ENCODE measurements around the gene KRTAP5-3. TPM values are rescaled to one million over a fixed set of nuclear protein-coding genes. Genes with fewer than 3 reads are reported as not detected.
A peak's percentile ranks its signal among the peaks of the same experiment; 100 is the strongest.

KRTAP5-3 gene
- total and polyA plus RNA-seq, 3 experiments from 2014 or later, result not detected

- peak within 1 kb of the TSS; percentile 76 for H3K27ac ChIP-seq (ENCODE audit: low read depth, low read length)
- no peaks in the 10 kb centered on the region for H3K27me3 Mint-ChIP-seq
- peaks cover 35% of the 10 kb centered on the region for H3K4me1 ChIP-seq (ENCODE audit: insufficient read depth, low read length)
- peak within 1 kb of the TSS; percentile 78 to 94 (median 84) for H3K4me3 Mint-ChIP-seq
- H3K36me3 ChIP-seq (ENCODE audit: insufficient read depth, low read length), result no peaks in the 10 kb centered on the region
- peak within 1 kb of the TSS; percentile 64 for H3K4me3 ChIP-seq (ENCODE audit: low read length)
- no peaks in the 10 kb centered on the region for H3K9me3 Mint-ChIP-seq
- no peaks in the 10 kb centered on the region for H3K9me3 ChIP-seq (ENCODE audit: low read length)
- H3K4me1 Mint-ChIP-seq, result peaks cover 19 to 45% (median 22%) of the 10 kb centered on the region in 3 donors
- H3K36me3 Mint-ChIP-seq, result peaks cover 0 to 3% (median 0%) of the 10 kb centered on the region in 3 donors
- peak; percentile 93 to 98 (median 96) for DNase-seq
- H3K27ac Mint-ChIP-seq, result peak within 1 kb of the TSS; percentile 87 to 99 (median 94)
- ChIA-PET POLR2A (interaction anchor here (0.6 to 1.3 kb wide), 4 partner anchors 13 to 662 kb away, joined by 3 to 7 read pairs (median 4); partner anchors contain the start of genes CHID1 and KRTAP5-1), CTCF (interaction anchor here (0.9 to 13.9 kb wide), 5 partner anchors 9 to 369 kb away, joined by 3 to 152 read pairs (median 15); no protein-coding TSS in a partner anchor)
- peaks cover 4% of the 10 kb centered on the region for H3K27me3 ChIP-seq (ENCODE audit: insufficient read depth, low read length, poor library complexity, severe bottlenecking)
Measured at GRCh38 chr11:1572197-1573076, 35.8 kb downstream of the KRTAP5-3 start, which contains the start of gene DUSP8. DUSP8 (minus strand) TSS chr11:1572271; CDS start chr11:1565826, 6,445 bp downstream.

GRCh38 chr11:1571760-1572196 lies 36.5 kb downstream of the KRTAP5-3 start:
- DNase-seq, result no peak
- peaks cover 19 to 45% (median 24%) of the 10 kb centered on the region in 3 donors for H3K4me1 Mint-ChIP-seq
- POLR2A ChIA-PET, result interaction anchor here (0.7 kb wide), 1 partner anchor 661 kb away, joined by 3 read pairs; the partner anchor contains the start of gene CHID1
- H3K4me3 ChIP-seq (ENCODE audit: low read length), result no peak overlapping the region
- no peaks in the 10 kb centered on the region for H3K9me3 Mint-ChIP-seq
- H3K4me1 ChIP-seq (ENCODE audit: insufficient read depth, low read length), result peaks cover 35% of the 10 kb centered on the region
- no peaks in the 10 kb centered on the region for H3K9me3 ChIP-seq (ENCODE audit: low read length)
- no peak overlapping the region for H3K4me3 Mint-ChIP-seq
- H3K36me3 ChIP-seq (ENCODE audit: insufficient read depth, low read length), result no peaks in the 10 kb centered on the region
- peaks cover 4% of the 10 kb centered on the region for H3K27me3 ChIP-seq (ENCODE audit: insufficient read depth, low read length, poor library complexity, severe bottlenecking)
- CTCF ChIA-PET, result interaction anchor here (1.3 to 13.9 kb wide), 2 partner anchors 25 to 122 kb away, joined by 5 to 152 read pairs; no protein-coding TSS in a partner anchor
- H3K27ac Mint-ChIP-seq, result no peak overlapping the region
- H3K27ac ChIP-seq (ENCODE audit: low read depth, low read length), result peak overlapping the region; percentile 16
- H3K36me3 Mint-ChIP-seq, result peaks cover 0 to 3% (median 0%) of the 10 kb centered on the region in 3 donors
- no peaks in the 10 kb centered on the region for H3K27me3 Mint-ChIP-seq

- Mint-ChIP-seq H3K9me3 (no peaks in the 10 kb centered on the region), H3K36me3 (peaks cover 0 to 4% (median 0%) of the 10 kb centered on the region in 3 donors), H3K4me3 (peak overlapping the region; percentile 64 to 93 (median 73)), H3K27me3 (no peaks in the 10 kb centered on the region), H3K4me1 (peaks cover 19 to 45% (median 24%) of the 10 kb centered on the region in 3 donors), H3K27ac (peak overlapping the region; percentile 60 to 91 (median 80))
- CTCF ChIA-PET, result interaction anchor here (1.3 to 13.9 kb wide), 2 partner anchors 24 to 123 kb away, joined by 5 to 152 read pairs; no protein-coding TSS in a partner anchor
- Histone ChIP-seq H3K4me1 (ENCODE audit: insufficient read depth, low read length) (peaks cover 35% of the 10 kb centered on the region), H3K9me3 (ENCODE audit: low read length) (no peaks in the 10 kb centered on the region), H3K4me3 (ENCODE audit: low read length) (peak overlapping the region; percentile 64), H3K27ac (ENCODE audit: low read depth, low read length) (peak overlapping the region; percentile 16), H3K27me3 (ENCODE audit: insufficient read depth, low read length, poor library complexity, severe bottlenecking) (peaks cover 4% of the 10 kb centered on the region), H3K36me3 (ENCODE audit: insufficient read depth, low read length) (no peaks in the 10 kb centered on the region)
- peak in 2 of 5 donors; percentile 52 to 71 for DNase-seq
- POLR2A ChIA-PET, result no interaction called here
Measured at GRCh38 chr11:1570896-1571759, 37.1 kb downstream of the KRTAP5-3 start.

- Histone ChIP-seq H3K36me3 (ENCODE audit: insufficient read depth, low read length) (no peaks in the 10 kb centered on the region), H3K4me1 (ENCODE audit: insufficient read depth, low read length) (peaks cover 35% of the 10 kb centered on the region), H3K4me3 (ENCODE audit: low read length) (peak overlapping the region; percentile 22), H3K27me3 (ENCODE audit: insufficient read depth, low read length, poor library complexity, severe bottlenecking) (peaks cover 4% of the 10 kb centered on the region), H3K27ac (ENCODE audit: low read depth, low read length) (no peak overlapping the region), H3K9me3 (ENCODE audit: low read length) (no peaks in the 10 kb centered on the region)
- Mint-ChIP-seq H3K27me3 (no peaks in the 10 kb centered on the region), H3K36me3 (peaks cover 0 to 4% (median 0%) of the 10 kb centered on the region in 3 donors), H3K9me3 (no peaks in the 10 kb centered on the region), H3K27ac (peak overlapping the region; percentile 50 to 91 (median 80)), H3K4me3 (peak overlapping the region; percentile 64 to 93 (median 73)), H3K4me1 (peaks cover 19 to 45% (median 24%) of the 10 kb centered on the region in 3 donors)
- CTCF ChIA-PET, result interaction anchor here (1.3 to 13.9 kb wide), 2 partner anchors 24 to 124 kb away, joined by 5 to 152 read pairs; no protein-coding TSS in a partner anchor
- POLR2A ChIA-PET, result no interaction called here
- no peak for DNase-seq
Measured at GRCh38 chr11:1570531-1570895, 37.8 kb downstream of the KRTAP5-3 start.

GRCh38 chr11:1570001-1570453 lies 38.2 kb downstream of the KRTAP5-3 start:
- Histone ChIP-seq H3K27me3 (ENCODE audit: insufficient read depth, low read length, poor library complexity, severe bottlenecking) (peaks cover 3% of the 10 kb centered on the region), H3K36me3 (ENCODE audit: insufficient read depth, low read length) (no peaks in the 10 kb centered on the region), H3K4me3 (ENCODE audit: low read length) (no peak overlapping the region), H3K27ac (ENCODE audit: low read depth, low read length) (no peak overlapping the region), H3K9me3 (ENCODE audit: low read length) (no peaks in the 10 kb centered on the region), H3K4me1 (ENCODE audit: insufficient read depth, low read length) (peaks cover 35% of the 10 kb centered on the region)
- no peak for DNase-seq
- ChIA-PET POLR2A (no interaction called here), CTCF (interaction anchor here (13.9 kb wide), 1 partner anchor 23 kb away, joined by 152 read pairs; no protein-coding TSS in a partner anchor)
- Mint-ChIP-seq H3K27me3 (no peaks in the 10 kb centered on the region), H3K27ac (peak overlapping the region; percentile 26 to 97 (median 79)), H3K4me1 (peaks cover 19 to 44% (median 23%) of the 10 kb centered on the region in 3 donors), H3K36me3 (peaks cover 0 to 7% (median 0%) of the 10 kb centered on the region in 3 donors), H3K9me3 (peaks cover 0 to 1% (median 0%) of the 10 kb centered on the region in 5 donors), H3K4me3 (peak overlapping the region; percentile 64 to 93 (median 73))

- Mint-ChIP-seq H3K36me3 (peaks cover 0 to 8% (median 0%) of the 10 kb centered on the region in 3 donors), H3K27ac (peak overlapping the region; percentile 58 to 98 (median 88)), H3K27me3 (no peaks in the 10 kb centered on the region), H3K9me3 (peaks cover 0 to 2% (median 0%) of the 10 kb centered on the region in 5 donors), H3K4me1 (peaks cover 19 to 41% (median 21%) of the 10 kb centered on the region in 3 donors), H3K4me3 (peak overlapping the region; percentile 46 to 87 (median 63))
- CTCF ChIA-PET, result interaction anchor here (13.9 kb wide), 1 partner anchor 23 kb away, joined by 152 read pairs; no protein-coding TSS in a partner anchor
- Histone ChIP-seq H3K27me3 (ENCODE audit: insufficient read depth, low read length, poor library complexity, severe bottlenecking) (no peaks in the 10 kb centered on the region), H3K4me1 (ENCODE audit: insufficient read depth, low read length) (peaks cover 35% of the 10 kb centered on the region), H3K36me3 (ENCODE audit: insufficient read depth, low read length) (no peaks in the 10 kb centered on the region), H3K4me3 (ENCODE audit: low read length) (no peak overlapping the region), H3K27ac (ENCODE audit: low read depth, low read length) (no peak overlapping the region), H3K9me3 (ENCODE audit: low read length) (no peaks in the 10 kb centered on the region)
- DNase-seq, result peak in 1 of 5 donors; percentile 10
- POLR2A ChIA-PET, result no interaction called here
Measured at GRCh38 chr11:1569251-1569780, 38.9 kb downstream of the KRTAP5-3 start.

GRCh38 chr11:1568441-1568911 lies 39.8 kb downstream of the KRTAP5-3 start:
- peaks cover 28% of the 10 kb centered on the region for H3K4me1 ChIP-seq (ENCODE audit: insufficient read depth, low read length)
- DNase-seq, result peak; percentile 34 to 90 (median 77)

More at GRCh38 chr11:1568441-1568911, 39.8 kb downstream of the KRTAP5-3 start:
- Histone ChIP-seq H3K4me3 (ENCODE audit: low read length) (no peak overlapping the region), H3K27me3 (ENCODE audit: insufficient read depth, low read length, poor library complexity, severe bottlenecking) (no peaks in the 10 kb centered on the region), H3K36me3 (ENCODE audit: insufficient read depth, low read length) (no peaks in the 10 kb centered on the region), H3K9me3 (ENCODE audit: low read length) (no peaks in the 10 kb centered on the region), H3K27ac (ENCODE audit: low read depth, low read length) (no peak overlapping the region)
- Mint-ChIP-seq H3K27me3 (no peaks in the 10 kb centered on the region), H3K36me3 (peaks cover 0 to 11% (median 0%) of the 10 kb centered on the region in 3 donors), H3K4me3 (peak overlapping the region; percentile 23 to 88 (median 59)), H3K9me3 (peaks cover 0 to 2% (median 0%) of the 10 kb centered on the region in 5 donors), H3K27ac (peak overlapping the region; percentile 59 to 97 (median 86)), H3K4me1 (peaks cover 19 to 35% (median 20%) of the 10 kb centered on the region in 3 donors)
- CTCF ChIA-PET, result interaction anchor here (13.9 kb wide), 1 partner anchor 22 kb away, joined by 152 read pairs; no protein-coding TSS in a partner anchor
- POLR2A ChIA-PET, result no interaction called here
